Measurements from ENCODE around the gene CCDC134. TPM values are rescaled to one million over a fixed set of nuclear protein-coding genes. Genes with fewer than 3 reads are reported as not detected.

Gene CCDC134
- total RNA-seq, 2 experiments from 2014 or later, result 20.3 to 20.9 TPM

- ChIA-PET POLR2A (interaction anchor here (0.9 to 2.3 kb wide), 2 partner anchors 9 to 27 kb away, joined by 3 to 10 read pairs; partner anchors contain the start of gene CCDC134), CTCF (interaction anchor here (1.1 to 1.5 kb wide), 3 partner anchors 10 to 75 kb away, joined by 4 to 5 read pairs (median 4); no protein-coding TSS in a partner anchor)
- Mint-ChIP-seq H3K36me3 (ENCODE audit: low read depth) (no peaks in the 10 kb centered on the region), H3K9me3 (ENCODE audit: insufficient read depth) (no peaks in the 10 kb centered on the region), H3K4me3 (no peak overlapping the region), H3K27ac (no peak overlapping the region), H3K27me3 (ENCODE audit: low read depth) (peaks cover 5% of the 10 kb centered on the region), H3K4me1 (ENCODE audit: low read depth) (no peaks in the 10 kb centered on the region)
- DNase-seq (no peak), ATAC-seq (no peak)
Measured at GRCh38 chr22:41772645-41773044, 27.8 kb upstream of the CCDC134 start.

- Mint-ChIP-seq H3K27me3 (ENCODE audit: low read depth) (peaks cover 1% of the 10 kb centered on the region), H3K4me1 (ENCODE audit: low read depth) (peaks cover 15% of the 10 kb centered on the region), H3K9me3 (ENCODE audit: insufficient read depth) (no peaks in the 10 kb centered on the region), H3K4me3 (no peak overlapping the region), H3K27ac (no peak overlapping the region), H3K36me3 (ENCODE audit: low read depth) (no peaks in the 10 kb centered on the region)
- DNase-seq, result no peak
- ATAC-seq, result no peak
- CTCF ChIA-PET, result interaction anchor here (3.5 to 3.8 kb wide), 2 partner anchors 29 to 78 kb away, joined by 15 read pairs; no protein-coding TSS in a partner anchor
- POLR2A ChIA-PET, result no interaction called here
Measured at GRCh38 chr22:41775338-41775737, 25.1 kb upstream of the CCDC134 start.

GRCh38 chr22:41775976-41776375 lies 24.5 kb upstream of the CCDC134 start:
- Mint-ChIP-seq H3K36me3 (ENCODE audit: low read depth) (no peaks in the 10 kb centered on the region), H3K4me3 (no peak overlapping the region), H3K27me3 (ENCODE audit: low read depth) (peaks cover 1% of the 10 kb centered on the region), H3K9me3 (ENCODE audit: insufficient read depth) (no peaks in the 10 kb centered on the region), H3K27ac (no peak overlapping the region), H3K4me1 (ENCODE audit: low read depth) (peaks cover 19% of the 10 kb centered on the region)
- POLR2A ChIA-PET, result no interaction called here
- ATAC-seq, result no peak
- CTCF ChIA-PET, result interaction anchor here (3.5 to 3.8 kb wide), 2 partner anchors 30 to 79 kb away, joined by 15 read pairs; no protein-coding TSS in a partner anchor
- no peak for DNase-seq

GRCh38 chr22:41776381-41776780 lies 24.1 kb upstream of the CCDC134 start:
- peaks cover 1% of the 10 kb centered on the region for H3K27me3 Mint-ChIP-seq (ENCODE audit: low read depth)
- ATAC-seq (no peak), DNase-seq (no peak)
- peaks cover 20% of the 10 kb centered on the region for H3K4me1 Mint-ChIP-seq (ENCODE audit: low read depth)
- no peaks in the 10 kb centered on the region for H3K9me3 Mint-ChIP-seq (ENCODE audit: insufficient read depth)
- H3K4me3 Mint-ChIP-seq, result no peak overlapping the region
- ChIA-PET CTCF (interaction anchor here (3.5 to 3.8 kb wide), 2 partner anchors 30 to 79 kb away, joined by 15 read pairs; no protein-coding TSS in a partner anchor), POLR2A (no interaction called here)
- no peak overlapping the region for H3K27ac Mint-ChIP-seq
- no peaks in the 10 kb centered on the region for H3K36me3 Mint-ChIP-seq (ENCODE audit: low read depth)

GRCh38 chr22:41777749-41778425 lies 22.6 kb upstream of the CCDC134 start:
- Mint-ChIP-seq H3K4me1 (ENCODE audit: low read depth) (peaks cover 29% of the 10 kb centered on the region), H3K9me3 (ENCODE audit: insufficient read depth) (no peaks in the 10 kb centered on the region), H3K27me3 (ENCODE audit: low read depth) (peaks cover 1% of the 10 kb centered on the region), H3K4me3 (no peak overlapping the region), H3K27ac (no peak overlapping the region), H3K36me3 (ENCODE audit: low read depth) (peaks cover 2% of the 10 kb centered on the region)
- DNase-seq, result no peak
- CTCF ChIA-PET, result interaction anchor here (3.5 kb wide), 1 partner anchor 80 kb away, joined by 15 read pairs; no protein-coding TSS in a partner anchor
- no peak for ATAC-seq
- POLR2A ChIA-PET, result interaction anchor here (0.6 kb wide), 1 partner anchor 110 kb away, joined by 6 read pairs; no protein-coding TSS in a partner anchor

GRCh38 chr22:41779929-41780505 lies 20.5 kb upstream of the CCDC134 start:
- Mint-ChIP-seq H3K9me3 (ENCODE audit: insufficient read depth) (no peaks in the 10 kb centered on the region), H3K4me1 (ENCODE audit: low read depth) (peaks cover 40% of the 10 kb centered on the region)

GRCh38 chr22:41780746-41781505 lies 19.6 kb upstream of the CCDC134 start:
- ATAC-seq (peak; percentile 97), DNase-seq (peak; percentile 97)
- H3K4me3 Mint-ChIP-seq, result peak overlapping the region; percentile 87
- ChIA-PET CTCF (interaction anchor here (0.6 to 4.8 kb wide), 20 partner anchors 10 to 664 kb away, joined by 3 to 50 read pairs (median 4); partner anchors contain the start of genes CCDC134 and MEI1), POLR2A (interaction anchor here (0.5 to 6.6 kb wide), 33 partner anchors 8 to 1247 kb away, joined by 3 to 188 read pairs (median 4); partner anchors contain the start of genes CCDC134, CENPM, DESI1 and NAGA)
- H3K4me1 Mint-ChIP-seq (ENCODE audit: low read depth), result peaks cover 40% of the 10 kb centered on the region
- H3K36me3 Mint-ChIP-seq (ENCODE audit: low read depth), result peaks cover 10% of the 10 kb centered on the region
- peak overlapping the region; percentile 99 for H3K27ac Mint-ChIP-seq
- no peaks in the 10 kb centered on the region for H3K27me3 Mint-ChIP-seq (ENCODE audit: low read depth)
- no peaks in the 10 kb centered on the region for H3K9me3 Mint-ChIP-seq (ENCODE audit: insufficient read depth)

More at GRCh38 chr22:41779929-41780505, 20.5 kb upstream of the CCDC134 start:
- peak overlapping the region; percentile 84 for H3K27ac Mint-ChIP-seq
- H3K27me3 Mint-ChIP-seq (ENCODE audit: low read depth), result no peaks in the 10 kb centered on the region
- H3K36me3 Mint-ChIP-seq (ENCODE audit: low read depth), result peaks cover 10% of the 10 kb centered on the region
- ATAC-seq (no peak), DNase-seq (no peak)
- ChIA-PET POLR2A (interaction anchor here (1.0 to 6.6 kb wide), 11 partner anchors 12 to 167 kb away, joined by 3 to 188 read pairs (median 6); partner anchors contain the start of genes CCDC134, CENPM, SNU13 and SREBF2), CTCF (interaction anchor here (0.7 to 4.8 kb wide), 14 partner anchors 9 to 358 kb away, joined by 3 to 50 read pairs (median 6); partner anchors contain the start of genes CCDC134, MEI1 and SREBF2)
- peak overlapping the region; percentile 1 for H3K4me3 Mint-ChIP-seq

- POLR2A ChIA-PET, result interaction anchor here (0.6 to 6.6 kb wide), 30 partner anchors 9 to 1248 kb away, joined by 3 to 188 read pairs (median 4); partner anchors contain the start of genes CCDC134, CENPM, DESI1 and NAGA
- DNase-seq, result no peak
- ATAC-seq, result peak; percentile 38
Measured at GRCh38 chr22:41781507-41781906, 19.0 kb upstream of the CCDC134 start.

GRCh38 chr22:41782316-41782715 lies 18.2 kb upstream of the CCDC134 start:
- H3K27ac Mint-ChIP-seq, result peak overlapping the region; percentile 99
- no peaks in the 10 kb centered on the region for H3K9me3 Mint-ChIP-seq (ENCODE audit: insufficient read depth)
- ChIA-PET CTCF (interaction anchor here (0.8 to 4.8 kb wide), 13 partner anchors 9 to 159 kb away, joined by 3 to 50 read pairs (median 8); partner anchors contain the start of genes CCDC134 and MEI1), POLR2A (interaction anchor here (1.3 to 6.6 kb wide), 10 partner anchors 9 to 289 kb away, joined by 3 to 188 read pairs (median 8); partner anchors contain the start of genes CCDC134, NAGA, PMM1 and SNU13)
- peaks cover 41% of the 10 kb centered on the region for H3K4me1 Mint-ChIP-seq (ENCODE audit: low read depth)
- DNase-seq (peak; percentile 54), ATAC-seq (peak; percentile 24)
- no peaks in the 10 kb centered on the region for H3K27me3 Mint-ChIP-seq (ENCODE audit: low read depth)
- peak overlapping the region; percentile 87 for H3K4me3 Mint-ChIP-seq
- H3K36me3 Mint-ChIP-seq (ENCODE audit: low read depth), result peaks cover 23% of the 10 kb centered on the region

More at GRCh38 chr22:41781507-41781906, 19.0 kb upstream of the CCDC134 start:
- H3K4me1 Mint-ChIP-seq (ENCODE audit: low read depth), result peaks cover 40% of the 10 kb centered on the region
- CTCF ChIA-PET, result interaction anchor here (0.8 to 4.8 kb wide), 15 partner anchors 13 to 663 kb away, joined by 3 to 50 read pairs (median 5); partner anchors contain the start of genes CCDC134 and MEI1
- no peaks in the 10 kb centered on the region for H3K9me3 Mint-ChIP-seq (ENCODE audit: insufficient read depth)
- H3K36me3 Mint-ChIP-seq (ENCODE audit: low read depth), result peaks cover 15% of the 10 kb centered on the region
- H3K4me3 Mint-ChIP-seq, result peak overlapping the region; percentile 87
- no peaks in the 10 kb centered on the region for H3K27me3 Mint-ChIP-seq (ENCODE audit: low read depth)
- peak overlapping the region; percentile 99 for H3K27ac Mint-ChIP-seq

- Mint-ChIP-seq H3K9me3 (ENCODE audit: insufficient read depth) (no peaks in the 10 kb centered on the region), H3K4me1 (ENCODE audit: low read depth) (peaks cover 43% of the 10 kb centered on the region), H3K27ac (peak overlapping the region; percentile 99), H3K4me3 (peak overlapping the region; percentile 87), H3K36me3 (ENCODE audit: low read depth) (peaks cover 27% of the 10 kb centered on the region), H3K27me3 (ENCODE audit: low read depth) (no peaks in the 10 kb centered on the region)
- ChIA-PET POLR2A (interaction anchor here (1.4 to 6.6 kb wide), 4 partner anchors 8 to 193 kb away, joined by 6 to 188 read pairs (median 20); partner anchors contain the start of genes CCDC134, PMM1 and SREBF2), CTCF (interaction anchor here (0.8 to 4.8 kb wide), 9 partner anchors 9 to 158 kb away, joined by 4 to 50 read pairs (median 12); partner anchors contain the start of gene CCDC134)
- ATAC-seq (no peak), DNase-seq (no peak)
Measured at GRCh38 chr22:41782751-41783150, 17.7 kb upstream of the CCDC134 start.

Measured in activated CD8-positive, alpha-beta T cell treated with anti-CD3 and anti-CD28 coated beads, Interleukin-2, amount 10 ng/mL, durations not matched to agents 7 days and 5 days (primary cell).